ENCODE data around the gene UBAP1. TPM values are rescaled to one million over a fixed set of nuclear protein-coding genes. Genes with fewer than 3 reads are reported as not detected.

Gene UBAP1
- total and polyA plus RNA-seq, 8 donors, result 40.5 to 54.1 (median 48.8) TPM

GRCh38 chr9:34254966-34255825 is 76.4 kb downstream of the UBAP1 start:
- Histone ChIP-seq H3K4me1 (peaks cover 0 to 6% of the 10 kb centered on the region in 2 donors), H3K27ac (no peak overlapping the region), H3K36me3 (peaks cover 0 to 79% of the 10 kb centered on the region in 2 donors), H3K9me3 (no peaks in the 10 kb centered on the region), H3K4me3 (no peak overlapping the region), H3K27me3 (no peaks in the 10 kb centered on the region)
- intact Hi-C loops (cut with DNase I), result no loop called here
- DNase-seq (no peak), ATAC-seq (no peak)
- TF ChIP-seq, protein P1, sequence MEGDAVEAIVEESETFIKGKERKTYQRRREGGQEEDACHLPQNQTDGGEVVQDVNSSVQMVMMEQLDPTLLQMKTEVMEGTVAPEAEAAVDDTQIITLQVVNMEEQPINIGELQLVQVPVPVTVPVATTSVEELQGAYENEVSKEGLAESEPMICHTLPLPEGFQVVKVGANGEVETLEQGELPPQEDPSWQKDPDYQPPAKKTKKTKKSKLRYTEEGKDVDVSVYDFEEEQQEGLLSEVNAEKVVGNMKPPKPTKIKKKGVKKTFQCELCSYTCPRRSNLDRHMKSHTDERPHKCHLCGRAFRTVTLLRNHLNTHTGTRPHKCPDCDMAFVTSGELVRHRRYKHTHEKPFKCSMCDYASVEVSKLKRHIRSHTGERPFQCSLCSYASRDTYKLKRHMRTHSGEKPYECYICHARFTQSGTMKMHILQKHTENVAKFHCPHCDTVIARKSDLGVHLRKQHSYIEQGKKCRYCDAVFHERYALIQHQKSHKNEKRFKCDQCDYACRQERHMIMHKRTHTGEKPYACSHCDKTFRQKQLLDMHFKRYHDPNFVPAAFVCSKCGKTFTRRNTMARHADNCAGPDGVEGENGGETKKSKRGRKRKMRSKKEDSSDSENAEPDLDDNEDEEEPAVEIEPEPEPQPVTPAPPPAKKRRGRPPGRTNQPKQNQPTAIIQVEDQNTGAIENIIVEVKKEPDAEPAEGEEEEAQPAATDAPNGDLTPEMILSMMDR (IDR thresholded peaks at IDR 0.05), result no peak

- H3K4me3 ChIP-seq, result no peak overlapping the region
- H3K36me3 ChIP-seq, result peaks cover 0 to 70% of the 10 kb centered on the region in 2 donors
- no peak for ATAC-seq
- no peak overlapping the region for H3K27ac ChIP-seq
- H3K27me3 ChIP-seq, result no peaks in the 10 kb centered on the region
- TF ChIP-seq, protein P1 (IDR thresholded peaks at IDR 0.05), result no peak
- DNase-seq, result no peak
- H3K9me3 ChIP-seq, result no peaks in the 10 kb centered on the region
- intact Hi-C loops (cut with DNase I), result no loop called here
- peaks cover 0 to 6% of the 10 kb centered on the region in 2 donors for H3K4me1 ChIP-seq
Measured at GRCh38 chr9:34256104-34256503, 77.3 kb downstream of the UBAP1 start.

DNA sequence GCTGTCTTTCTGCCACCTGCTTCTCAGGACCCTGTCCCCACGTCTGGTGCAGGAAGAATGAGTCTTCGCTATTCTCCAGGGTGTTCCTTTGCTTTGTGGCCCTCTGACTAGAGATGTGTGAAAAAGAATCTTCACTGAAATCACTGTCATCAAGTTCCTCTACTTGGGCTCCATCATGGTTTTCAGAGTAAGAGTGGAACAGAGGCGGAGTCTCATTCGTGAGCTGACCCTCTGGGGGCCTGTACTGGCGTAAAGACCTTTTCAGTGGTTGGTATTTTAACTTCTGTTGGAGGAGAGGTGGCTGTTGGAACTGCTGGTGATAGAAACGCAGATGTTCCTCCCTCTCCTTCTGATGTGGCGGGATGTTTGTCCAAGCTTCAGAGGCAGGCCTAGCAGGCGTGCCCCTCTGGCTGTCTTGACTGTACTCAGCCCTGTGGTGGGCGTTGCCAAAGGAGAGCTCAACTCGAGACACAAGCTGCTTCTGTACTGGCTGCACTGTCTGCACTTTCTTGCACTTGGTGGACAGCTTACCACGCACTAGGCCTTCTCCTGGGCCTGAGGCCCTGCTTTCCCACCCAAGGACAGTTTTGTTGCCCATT is 78.2 kb downstream of the UBAP1 start:
- Histone ChIP-seq H3K9me3 (no peaks in the 10 kb centered on the region), H3K4me3 (no peak overlapping the region), H3K27me3 (no peaks in the 10 kb centered on the region), H3K4me1 (peaks cover 0 to 6% of the 10 kb centered on the region in 2 donors), H3K36me3 (peaks cover 0 to 60% of the 10 kb centered on the region in 2 donors), H3K27ac (no peak overlapping the region)
- intact Hi-C loops (cut with DNase I), result no loop called here
- no peak for DNase-seq
- TF ChIP-seq, protein P1 (IDR thresholded peaks at IDR 0.05), result no peak
- ATAC-seq, result no peak

GRCh38 chr9:34259315-34259714 is 80.5 kb downstream of the UBAP1 start:
- no peaks in the 10 kb centered on the region for H3K9me3 ChIP-seq
- intact Hi-C loops (cut with DNase I), result no loop called here
- ATAC-seq, result no peak

GRCh38 chr9:34262971-34263370 is 84.1 kb downstream of the UBAP1 start:
- Histone ChIP-seq H3K36me3 (peaks cover 0 to 7% of the 10 kb centered on the region in 2 donors), H3K9me3 (no peaks in the 10 kb centered on the region), H3K27me3 (no peaks in the 10 kb centered on the region), H3K27ac (no peak overlapping the region), H3K4me3 (no peak overlapping the region), H3K4me1 (no peaks in the 10 kb centered on the region)
- no peak for DNase-seq
- intact Hi-C loops (cut with DNase I), result no loop called here
- peak; percentile 60 for ATAC-seq
- TF ChIP-seq, protein P1 (IDR thresholded peaks at IDR 0.05), result no peak

More at GRCh38 chr9:34259315-34259714, 80.5 kb downstream of the UBAP1 start:
- Histone ChIP-seq H3K4me1 (no peaks in the 10 kb centered on the region), H3K27me3 (no peaks in the 10 kb centered on the region), H3K4me3 (no peak overlapping the region), H3K36me3 (peaks cover 0 to 38% of the 10 kb centered on the region in 2 donors), H3K27ac (no peak overlapping the region)
- no peak for DNase-seq
- TF ChIP-seq, protein P1 (IDR thresholded peaks at IDR 0.05), result no peak

All from left lung (tissue), 10 donors.